GM12865 (cell line): ENCODE measurements around the gene TCF12.

Source experiments
- DNase-seq: peaks from one replicate; pipeline ENCODE4 v3.0.0; 2010; ENCODE audit warnings: low read depth
- H3K4me3 ChIP-seq: 2 replicates; pipeline ENCODE4 v1.5.1; 2011; ENCODE audit warnings: mild to moderate bottlenecking, low read depth, low read length, control low read depth
- CTCF ChIP-seq: IDR thresholded peaks from 2 replicates; pipeline ENCODE4 v1.5.1; 2011; ENCODE audit warnings: low read length, control low read depth, low read depth, inconsistent platforms; ENCODE audit not compliant: insufficient read depth; ENCODE audit errors: missing control alignments

TCF12 gene

GRCh38 chr15:57134851-57135250, 216.4 kb downstream of the TCF12 start:
- DNase-seq = no peak
- TF ChIP-seq CTCF = no peak
- H3K4me3 ChIP-seq = no peak overlapping the region

GRCh38 chr15:57135800-57136199, 217.4 kb downstream of the TCF12 start:
- no peak for DNase-seq
- H3K4me3 ChIP-seq = no peak overlapping the region
- TF ChIP-seq CTCF = no peak

GRCh38 chr15:57138349-57138788, 219.9 kb downstream of the TCF12 start:
- H3K4me3 ChIP-seq = no peak overlapping the region
- TF ChIP-seq CTCF = peak; percentile 56
- peak; percentile 50 for DNase-seq

- no peak for DNase-seq
- no peak for TF ChIP-seq CTCF
- H3K4me3 ChIP-seq = no peak overlapping the region
These were observed 225.2 kb downstream of the TCF12 start for GRCh38 chr15:57143511-57144078.

GRCh38 chr15:57144448-57144847, 226.0 kb downstream of the TCF12 start:
- TF ChIP-seq CTCF = no peak
- no peak for DNase-seq
- H3K4me3 ChIP-seq = no peak overlapping the region

- DNase-seq = peak; percentile 63
- peak; percentile 45 for TF ChIP-seq CTCF
- no peak overlapping the region for H3K4me3 ChIP-seq
These were observed 228.2 kb downstream of the TCF12 start for GRCh38 chr15:57146506-57147201.

DNA sequence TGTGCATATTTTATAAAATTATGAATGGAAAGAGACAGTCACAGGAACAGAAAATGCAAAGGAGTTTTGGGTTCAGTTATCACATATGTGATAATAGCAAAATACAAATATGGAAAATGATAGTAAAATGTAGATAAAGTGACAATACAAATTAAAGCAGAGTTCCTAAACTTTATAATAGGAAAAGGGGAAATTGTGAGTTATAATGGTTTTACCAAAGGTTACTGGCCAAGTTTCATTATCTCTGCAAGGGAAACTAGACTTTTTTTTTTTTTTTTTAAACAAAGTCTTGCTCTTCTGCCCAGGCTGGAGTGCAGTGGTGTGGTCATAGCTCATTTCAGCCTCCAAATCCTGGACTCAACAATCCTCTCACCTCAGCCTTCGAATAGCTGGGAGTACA, 229.2 kb downstream of the TCF12 start:
- H3K4me3 ChIP-seq = no peak overlapping the region
- no peak for TF ChIP-seq CTCF
- DNase-seq = no peak
